ENCODE results near the gene SLC19A2. TPM values are rescaled to one million over a fixed set of nuclear protein-coding genes. Genes with fewer than 3 reads are reported as not detected.
"Not testable (repeated sequence)": the region's sequence is repeated elsewhere in the genome, so short reads cannot be mapped to it uniquely, and the experiment has no call there.

SLC19A2 gene
- total RNA-seq, 3 donors from 2014 or later, result 34.7 to 71.8 (median 64.2) TPM

DNA sequence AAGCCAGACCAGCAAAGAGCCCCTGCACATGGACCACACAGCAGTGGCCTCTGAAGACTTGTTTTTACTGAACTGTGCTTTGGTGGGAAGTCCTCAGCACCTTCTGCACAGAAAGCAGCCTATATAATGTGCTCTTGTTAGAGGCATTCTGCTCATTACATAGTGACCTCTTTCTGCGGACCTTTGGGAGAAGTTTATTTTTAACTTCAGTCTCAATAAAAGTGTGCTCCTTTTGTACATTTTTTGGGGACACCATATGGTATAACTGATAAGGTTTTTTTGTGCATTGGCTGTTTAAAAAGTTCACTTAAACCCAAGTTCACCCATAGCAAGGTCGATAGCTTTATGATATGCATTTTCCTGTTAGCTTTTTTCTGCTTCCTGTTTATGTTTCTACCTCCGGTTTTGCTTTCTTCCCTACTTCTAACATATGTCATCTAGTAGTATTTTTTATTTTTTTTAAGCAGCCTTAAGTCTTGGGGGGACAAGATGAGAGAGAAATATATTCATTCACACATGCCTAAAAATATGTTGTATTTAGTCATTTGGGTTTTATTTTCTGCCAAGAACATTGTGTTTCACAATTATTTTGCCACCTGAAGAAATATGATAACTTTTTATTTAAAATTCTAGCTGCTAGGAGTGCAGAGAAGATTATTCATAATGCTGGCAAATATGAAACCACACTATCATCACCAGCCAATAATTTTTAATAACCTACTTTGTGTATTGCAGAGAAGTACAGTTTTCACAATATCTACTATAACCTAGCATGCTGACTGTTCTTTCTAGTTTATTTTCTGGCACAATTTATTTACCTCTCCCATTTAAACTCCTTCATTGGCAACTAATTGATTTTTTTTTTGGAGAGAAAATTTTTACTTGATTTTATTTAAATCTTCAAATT, 22.9 kb upstream of the SLC19A2 start:
- H3K4me1 ChIP-seq, result no peaks in the 10 kb centered on the region
- intact Hi-C loops (cut with DNase I; ENCODE audit: low total_unique reads), result no loop called here
- H3K4me3 ChIP-seq, result no peak overlapping the region
- DNase-seq (ENCODE audit: low spot score in 2 of 2), result no peak
- H3K27me3 ChIP-seq, result no peaks in the 10 kb centered on the region
- peak overlapping the region in 1 of 2 donors; percentile 20 for H3K27ac ChIP-seq
- TF ChIP-seq POLR2A (IDR thresholded peaks at IDR 0.05), result no peak
- TF ChIP-seq, protein P1, sequence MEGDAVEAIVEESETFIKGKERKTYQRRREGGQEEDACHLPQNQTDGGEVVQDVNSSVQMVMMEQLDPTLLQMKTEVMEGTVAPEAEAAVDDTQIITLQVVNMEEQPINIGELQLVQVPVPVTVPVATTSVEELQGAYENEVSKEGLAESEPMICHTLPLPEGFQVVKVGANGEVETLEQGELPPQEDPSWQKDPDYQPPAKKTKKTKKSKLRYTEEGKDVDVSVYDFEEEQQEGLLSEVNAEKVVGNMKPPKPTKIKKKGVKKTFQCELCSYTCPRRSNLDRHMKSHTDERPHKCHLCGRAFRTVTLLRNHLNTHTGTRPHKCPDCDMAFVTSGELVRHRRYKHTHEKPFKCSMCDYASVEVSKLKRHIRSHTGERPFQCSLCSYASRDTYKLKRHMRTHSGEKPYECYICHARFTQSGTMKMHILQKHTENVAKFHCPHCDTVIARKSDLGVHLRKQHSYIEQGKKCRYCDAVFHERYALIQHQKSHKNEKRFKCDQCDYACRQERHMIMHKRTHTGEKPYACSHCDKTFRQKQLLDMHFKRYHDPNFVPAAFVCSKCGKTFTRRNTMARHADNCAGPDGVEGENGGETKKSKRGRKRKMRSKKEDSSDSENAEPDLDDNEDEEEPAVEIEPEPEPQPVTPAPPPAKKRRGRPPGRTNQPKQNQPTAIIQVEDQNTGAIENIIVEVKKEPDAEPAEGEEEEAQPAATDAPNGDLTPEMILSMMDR (IDR thresholded peaks at IDR 0.05), result no peak
- no peak for TF ChIP-seq POLR2AphosphoS5 (IDR thresholded peaks at IDR 0.05)
- no peaks in the 10 kb centered on the region for H3K9me3 ChIP-seq
- H3K36me3 ChIP-seq, result no peaks in the 10 kb centered on the region

DNA sequence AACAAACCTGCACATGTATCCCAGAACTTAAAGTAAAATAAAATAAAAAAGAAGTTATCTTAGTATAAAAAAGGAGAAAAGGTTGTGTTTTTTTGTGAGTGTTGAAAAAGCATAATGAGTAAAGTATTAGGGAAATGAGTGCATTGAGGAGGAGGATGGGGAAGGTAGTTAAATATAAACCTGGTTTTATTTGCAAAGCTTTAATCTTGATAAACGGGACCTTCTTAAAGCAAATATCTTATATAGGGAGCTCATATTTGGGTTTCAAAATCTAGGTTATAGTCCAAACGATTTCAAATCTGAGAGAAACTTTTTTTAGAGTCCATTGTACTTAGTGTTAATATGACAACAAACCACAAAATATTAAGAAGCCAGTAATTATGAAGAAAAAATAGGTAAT, 21.7 kb upstream of the SLC19A2 start:
- H3K4me1 ChIP-seq, result no peaks in the 10 kb centered on the region
- no peak overlapping the region for H3K27ac ChIP-seq

DNA sequence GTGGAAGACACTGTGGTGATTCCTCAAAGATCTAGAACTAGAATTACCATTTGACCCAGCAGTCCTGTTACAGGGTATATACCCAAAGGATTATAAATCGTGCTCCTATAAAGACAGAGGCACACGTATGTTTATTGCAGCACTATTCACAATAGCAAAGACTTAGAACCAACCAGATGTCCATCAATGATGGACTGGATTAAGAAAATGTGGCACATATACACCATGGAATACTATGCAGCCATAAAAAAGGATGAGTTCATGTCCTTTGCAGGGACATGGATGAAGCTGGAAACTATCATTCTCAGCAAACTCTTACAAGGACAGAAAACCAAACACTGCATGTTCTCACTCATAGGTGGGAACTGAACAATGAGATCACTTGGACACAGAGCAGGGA, 17.9 kb upstream of the SLC19A2 start:
- H3K36me3 ChIP-seq; H3K4me1 ChIP-seq; H3K27me3 ChIP-seq; DNase-seq (ENCODE audit: low spot score in 2 of 2); H3K4me3 ChIP-seq; intact Hi-C loops (cut with DNase I; ENCODE audit: low total_unique reads); H3K27ac ChIP-seq; H3K9me3 ChIP-seq: not testable (repeated sequence)

More for the DNA sequence above, 21.7 kb upstream of the SLC19A2 start:
- TF ChIP-seq, protein P1 (IDR thresholded peaks at IDR 0.05), result no peak
- TF ChIP-seq POLR2A (IDR thresholded peaks at IDR 0.05) (no peak), POLR2AphosphoS5 (IDR thresholded peaks at IDR 0.05) (no peak)
- H3K4me3 ChIP-seq, result no peak overlapping the region
- no peak for DNase-seq (ENCODE audit: low spot score in 2 of 2)
- H3K9me3 ChIP-seq, result no peaks in the 10 kb centered on the region
- no peaks in the 10 kb centered on the region for H3K27me3 ChIP-seq
- no peaks in the 10 kb centered on the region for H3K36me3 ChIP-seq
- intact Hi-C loops (cut with DNase I; ENCODE audit: low total_unique reads), result no loop called here

DNA sequence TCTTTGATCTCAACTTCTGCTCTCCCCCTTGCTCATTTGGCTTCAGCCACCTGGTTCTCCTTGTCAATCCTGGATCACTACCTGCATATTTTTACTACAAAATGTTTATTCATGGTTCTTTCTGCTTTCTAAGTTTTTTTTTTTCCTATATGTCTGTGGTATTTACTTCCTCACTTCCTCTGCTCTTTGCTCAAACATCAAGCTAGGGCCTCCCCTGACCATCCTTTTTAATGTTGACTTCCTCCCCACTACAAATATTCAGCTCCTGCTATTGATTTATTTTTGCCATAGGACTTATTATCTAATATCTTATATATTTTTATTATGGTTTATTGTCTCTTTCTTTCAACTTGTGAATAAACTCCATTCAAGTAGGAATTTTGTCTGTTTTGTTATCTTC, 14.1 kb upstream of the SLC19A2 start:
- H3K27me3 ChIP-seq, result no peaks in the 10 kb centered on the region
- no peaks in the 10 kb centered on the region for H3K36me3 ChIP-seq
- no peaks in the 10 kb centered on the region for H3K9me3 ChIP-seq
- TF ChIP-seq, protein P1 (IDR thresholded peaks at IDR 0.05), result no peak
- TF ChIP-seq POLR2A (IDR thresholded peaks at IDR 0.05) (no peak), POLR2AphosphoS5 (IDR thresholded peaks at IDR 0.05) (no peak)
- no peaks in the 10 kb centered on the region for H3K4me1 ChIP-seq
- intact Hi-C loops (cut with DNase I; ENCODE audit: low total_unique reads), result no loop called here
- H3K4me3 ChIP-seq, result no peak overlapping the region
- no peak overlapping the region for H3K27ac ChIP-seq
- no peak for DNase-seq (ENCODE audit: low spot score in 2 of 2)

DNA sequence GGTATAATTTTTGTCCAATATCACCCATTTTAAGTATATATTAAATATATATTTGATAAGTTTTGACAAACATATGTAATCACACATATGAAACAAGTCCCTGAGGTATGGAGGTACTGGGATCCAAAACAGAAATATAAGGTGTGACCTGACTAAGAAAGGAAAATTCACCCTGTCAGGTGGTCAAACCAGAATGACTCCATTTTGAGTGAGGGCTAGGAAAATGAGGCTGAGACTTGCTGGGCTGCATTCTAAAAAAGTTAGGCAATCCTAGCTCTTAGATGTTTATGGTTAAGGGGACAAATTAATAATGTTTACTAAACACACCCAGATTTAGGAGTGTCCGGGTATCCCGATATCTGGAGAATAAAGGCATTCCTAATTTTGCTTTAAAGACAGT, 11.6 kb upstream of the SLC19A2 start:
- intact Hi-C loops (cut with DNase I; ENCODE audit: low total_unique reads), result no loop called here
- Histone ChIP-seq H3K4me1 (no peaks in the 10 kb centered on the region), H3K9me3 (no peaks in the 10 kb centered on the region), H3K4me3 (no peak overlapping the region), H3K27ac (no peak overlapping the region), H3K36me3 (no peaks in the 10 kb centered on the region), H3K27me3 (no peaks in the 10 kb centered on the region)
- DNase-seq (ENCODE audit: low spot score in 2 of 2), result no peak
- TF ChIP-seq, protein P1 (IDR thresholded peaks at IDR 0.05), result no peak
- TF ChIP-seq POLR2AphosphoS5 (IDR thresholded peaks at IDR 0.05) (no peak), POLR2A (IDR thresholded peaks at IDR 0.05) (no peak)
